SIG-M5 (cell line): Measurements from ENCODE around the gene TNFSF4.

Experiments used
- DNase-seq: peaks from one replicate; lab custom pipeline; 2025; lab: John Stamatoyannopoulos, UW

Gene TNFSF4

GRCh38 chr1:173210716-173211231 is 3.6 kb upstream of the TNFSF4 start:
- no peak for DNase-seq

DNA sequence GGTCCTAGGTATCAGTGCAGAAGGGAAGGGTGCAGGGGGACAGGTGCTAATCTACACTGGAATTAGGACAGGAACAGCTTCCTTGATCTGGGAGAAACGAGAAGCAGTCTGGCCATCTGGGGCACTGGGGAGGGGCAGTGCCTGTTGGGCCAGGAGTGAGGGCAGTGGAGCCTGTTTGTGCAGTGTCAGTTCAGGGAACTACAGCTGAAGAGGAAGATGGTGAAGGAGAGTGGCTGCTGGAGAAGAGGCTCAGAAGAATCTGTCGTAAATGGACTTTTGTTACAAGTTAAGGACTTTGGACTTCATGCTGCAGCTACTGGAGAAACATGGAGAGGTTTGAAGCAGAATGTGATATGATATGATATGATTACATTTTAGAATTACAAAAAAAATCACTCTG is 3.2 kb upstream of the TNFSF4 start:
- no peak for DNase-seq

GRCh38 chr1:173208868-173209267 is 1.7 kb upstream of the TNFSF4 start:
- no peak for DNase-seq

DNA sequence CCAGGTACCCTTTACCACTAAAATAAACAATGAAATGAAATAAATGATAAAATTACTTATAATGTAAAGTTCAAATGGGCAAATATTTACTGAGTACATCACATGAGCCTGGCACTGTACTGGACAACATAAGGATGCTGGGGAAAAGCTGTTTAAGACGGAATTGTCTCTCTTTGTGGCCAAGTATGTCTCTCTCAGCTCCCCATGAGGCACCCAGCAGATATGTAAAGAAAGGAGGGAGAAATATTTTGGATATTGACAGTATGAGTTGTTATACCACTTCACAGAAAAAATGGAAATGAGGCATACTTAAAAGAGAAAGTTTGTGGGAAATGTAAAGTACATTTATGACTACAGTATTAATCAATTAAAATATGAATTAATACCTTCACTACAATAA is 1.0 kb upstream of the TNFSF4 start:
- DNase-seq = no peak

DNA sequence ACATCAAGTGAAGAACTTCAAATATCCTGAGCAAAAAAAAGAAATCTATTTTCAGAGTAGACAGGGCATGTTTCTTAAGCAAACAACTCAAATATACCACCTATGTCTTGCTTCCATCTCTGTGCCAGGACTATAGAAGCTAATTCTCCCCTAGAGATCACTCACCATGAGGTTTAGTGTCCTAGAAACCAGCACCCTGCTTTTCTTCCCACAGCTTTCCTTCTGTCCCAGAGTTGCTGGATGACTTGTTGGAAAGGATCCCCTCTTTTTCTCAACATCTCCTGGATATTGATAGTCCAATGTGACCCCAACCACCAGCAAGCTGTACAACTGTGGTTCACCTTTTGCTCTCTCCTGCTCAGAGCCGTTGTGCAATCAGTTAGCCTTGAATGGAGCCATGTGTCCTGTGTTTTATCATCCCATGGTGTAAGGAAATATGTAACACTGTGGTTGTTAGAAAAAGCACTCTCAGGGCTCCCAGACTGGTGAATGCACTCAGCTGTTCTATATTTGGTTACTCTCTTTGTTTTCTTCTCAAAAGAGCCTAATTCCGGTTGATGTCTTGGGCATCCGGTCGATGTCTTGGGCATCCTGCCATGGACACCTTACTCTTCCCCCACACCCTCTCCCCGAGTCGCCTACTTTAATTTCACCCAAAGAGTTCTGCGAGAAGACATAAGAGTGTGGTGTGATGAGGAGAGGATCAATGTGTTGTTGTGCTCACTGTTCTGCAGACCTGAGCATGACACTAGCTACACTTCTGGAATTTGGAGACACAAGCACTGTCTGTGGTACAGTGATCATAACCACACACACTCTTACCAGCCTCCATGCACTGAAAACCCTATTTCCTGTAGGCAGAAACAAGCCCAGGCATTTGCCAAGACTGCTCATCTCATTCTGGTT is 1.7 kb downstream of the TNFSF4 start:
- no peak for DNase-seq

GRCh38 chr1:173204693-173205092 is 2.4 kb downstream of the TNFSF4 start:
- DNase-seq = no peak

DNA sequence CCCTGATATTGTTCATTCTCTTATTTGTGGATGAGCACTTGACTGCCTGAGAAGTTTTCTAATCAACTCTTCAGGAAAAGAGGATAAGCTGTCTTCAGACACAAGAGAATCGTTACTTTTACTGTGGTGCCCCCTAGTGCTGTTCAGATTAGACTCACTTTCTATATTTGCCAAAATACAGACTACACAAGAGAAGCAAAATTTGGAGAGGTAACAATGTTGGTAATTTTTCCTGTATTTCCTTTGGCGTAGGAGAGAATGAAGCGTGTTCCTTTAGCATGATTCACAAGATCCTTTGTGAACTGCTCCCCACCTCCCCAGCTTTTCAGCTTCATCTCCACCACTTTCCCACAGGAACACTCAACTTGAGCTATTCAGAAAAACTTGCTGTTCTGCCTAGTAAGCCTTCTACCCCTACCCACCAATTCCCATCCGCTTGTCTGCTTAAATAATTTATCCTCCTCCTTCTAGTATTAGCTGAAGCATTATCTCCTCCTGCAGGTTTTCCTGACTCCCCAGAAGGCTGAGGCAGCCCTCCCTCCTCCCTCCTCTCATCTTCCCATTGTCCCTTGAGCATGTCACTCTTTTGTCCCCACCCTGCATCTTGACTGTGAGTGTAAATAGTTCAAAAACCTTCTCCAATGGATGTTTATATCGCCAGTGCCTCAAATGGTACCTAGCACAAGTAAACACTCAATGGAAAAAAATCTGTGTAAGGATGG is 4.5 kb downstream of the TNFSF4 start:
- DNase-seq = no peak

DNA sequence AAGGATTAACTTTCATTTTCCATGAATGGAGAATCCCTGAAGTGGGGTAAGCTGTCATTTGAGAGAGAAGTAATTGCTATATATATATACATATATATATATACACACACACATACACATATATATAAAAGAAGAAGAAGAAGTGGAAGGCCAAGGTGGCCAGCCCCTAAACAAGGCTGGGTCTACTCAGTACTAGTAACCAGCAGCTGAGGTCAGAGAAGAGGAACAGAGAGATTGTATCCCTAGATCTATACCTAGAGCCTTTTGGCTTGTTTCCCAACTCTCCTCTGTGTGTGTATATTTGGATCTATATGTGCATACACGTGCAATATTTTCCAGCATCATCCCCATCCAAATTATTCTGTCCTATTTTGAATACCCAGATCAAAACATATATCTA is 5.2 kb downstream of the TNFSF4 start:
- DNase-seq = no peak

DNA sequence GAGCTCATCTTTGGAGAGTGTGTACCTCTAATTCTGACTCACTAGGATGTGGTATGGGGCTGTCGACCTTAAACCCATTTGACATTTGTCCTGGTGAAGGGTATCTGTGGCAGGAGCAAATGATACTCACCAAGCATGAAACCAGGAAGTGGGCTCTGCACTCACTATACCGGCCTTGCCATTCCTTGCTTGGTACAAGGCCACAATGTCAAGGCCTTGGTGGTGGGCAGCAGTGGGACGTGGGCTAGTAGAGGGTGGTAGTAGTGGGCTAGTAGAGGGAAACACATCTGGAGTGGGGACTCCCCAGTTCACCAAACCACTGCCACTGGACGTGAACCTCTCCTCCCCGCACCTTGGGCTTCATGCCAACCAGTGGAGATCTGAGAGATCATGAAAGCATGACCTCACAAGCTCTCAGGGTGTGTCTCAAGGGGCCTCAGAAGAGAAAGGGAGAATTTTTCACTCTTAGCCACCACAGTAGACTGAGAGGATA is 11.5 kb downstream of the TNFSF4 start:
- DNase-seq = no peak

DNA sequence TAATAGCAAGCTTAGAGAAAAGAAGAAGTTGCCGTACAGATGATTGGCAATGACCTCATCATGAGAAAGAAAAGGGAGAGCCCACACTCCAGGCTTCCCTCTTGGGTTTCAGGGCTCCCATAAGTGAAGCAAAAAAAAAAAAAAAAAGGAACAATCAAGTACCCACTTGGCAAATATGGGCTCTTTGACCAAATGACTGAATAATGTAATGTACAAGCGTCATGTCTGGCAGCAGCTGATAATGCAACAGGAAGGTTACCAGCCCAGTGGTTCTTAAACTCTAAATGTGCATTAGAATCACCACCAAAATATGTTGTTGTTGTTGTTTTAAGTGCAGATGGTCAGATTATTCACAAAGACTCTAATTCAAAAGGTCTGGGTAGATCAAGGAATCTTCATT is 13.5 kb downstream of the TNFSF4 start:
- DNase-seq = no peak

GRCh38 chr1:173191011-173191705 is 16.0 kb downstream of the TNFSF4 start:
- no peak for DNase-seq

DNA sequence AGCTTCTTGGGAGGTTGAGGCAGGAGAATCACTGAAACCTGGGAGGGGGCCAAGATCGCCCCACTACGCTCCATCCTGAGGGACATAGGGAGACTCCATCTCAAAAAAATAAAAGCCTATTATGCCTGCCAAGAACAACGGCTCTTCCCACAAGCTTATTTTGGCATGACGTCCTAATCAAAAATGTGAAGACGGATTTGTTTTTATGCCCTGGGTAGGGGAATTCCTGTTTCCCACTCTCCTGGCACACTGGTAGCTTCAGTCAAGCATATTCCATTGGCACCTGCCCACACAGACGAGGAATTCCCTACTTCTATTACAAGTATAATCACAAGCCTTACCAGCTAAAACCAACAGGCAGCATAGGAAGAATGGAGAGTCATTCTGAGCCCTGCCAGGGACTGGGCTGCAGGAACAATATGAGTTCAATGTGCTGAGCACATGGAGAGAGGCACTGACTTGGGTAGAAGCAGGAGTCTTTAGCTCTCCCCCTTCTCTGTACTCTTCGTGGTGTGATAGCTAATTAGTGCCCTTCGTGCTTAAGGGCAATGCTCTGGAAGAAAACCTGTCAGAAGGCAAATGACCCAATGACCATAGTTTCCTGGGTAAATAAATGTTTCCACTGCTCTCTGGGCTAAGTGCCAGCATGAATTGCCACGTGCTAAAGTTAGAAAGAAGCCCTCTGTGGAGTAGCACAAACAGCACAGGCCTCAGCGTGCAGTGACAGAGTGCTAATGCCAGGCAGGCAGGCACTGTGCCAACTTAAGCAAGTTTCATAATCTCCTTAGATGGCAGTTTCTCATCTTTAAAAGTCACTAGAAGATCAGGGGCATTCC is 16.8 kb downstream of the TNFSF4 start:
- no peak for DNase-seq

- DNase-seq = no peak
Measured at GRCh38 chr1:173187671-173188237, 19.4 kb downstream of the TNFSF4 start.

- DNase-seq = no peak
Measured at GRCh38 chr1:173181791-173182190, 25.3 kb downstream of the TNFSF4 start.

DNA sequence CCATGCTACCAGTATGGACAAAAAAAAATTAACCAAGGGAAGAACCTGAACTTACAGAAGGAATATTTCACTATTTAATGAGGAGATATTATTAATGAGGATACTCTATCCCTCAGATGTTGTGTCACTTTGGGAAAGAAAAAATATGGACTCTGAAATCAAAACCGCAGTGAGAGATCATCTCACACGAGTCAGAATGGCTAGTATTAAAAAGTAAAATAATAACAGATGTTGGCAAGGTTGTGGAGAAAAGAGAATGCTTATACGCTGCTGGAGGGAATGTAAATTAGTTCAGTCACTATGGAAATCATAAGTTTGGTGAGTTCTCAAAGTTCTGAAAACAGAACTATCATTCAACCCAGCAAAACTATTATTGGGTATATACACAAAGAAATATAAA is 30.9 kb downstream of the TNFSF4 start:
- no peak for DNase-seq

DNA sequence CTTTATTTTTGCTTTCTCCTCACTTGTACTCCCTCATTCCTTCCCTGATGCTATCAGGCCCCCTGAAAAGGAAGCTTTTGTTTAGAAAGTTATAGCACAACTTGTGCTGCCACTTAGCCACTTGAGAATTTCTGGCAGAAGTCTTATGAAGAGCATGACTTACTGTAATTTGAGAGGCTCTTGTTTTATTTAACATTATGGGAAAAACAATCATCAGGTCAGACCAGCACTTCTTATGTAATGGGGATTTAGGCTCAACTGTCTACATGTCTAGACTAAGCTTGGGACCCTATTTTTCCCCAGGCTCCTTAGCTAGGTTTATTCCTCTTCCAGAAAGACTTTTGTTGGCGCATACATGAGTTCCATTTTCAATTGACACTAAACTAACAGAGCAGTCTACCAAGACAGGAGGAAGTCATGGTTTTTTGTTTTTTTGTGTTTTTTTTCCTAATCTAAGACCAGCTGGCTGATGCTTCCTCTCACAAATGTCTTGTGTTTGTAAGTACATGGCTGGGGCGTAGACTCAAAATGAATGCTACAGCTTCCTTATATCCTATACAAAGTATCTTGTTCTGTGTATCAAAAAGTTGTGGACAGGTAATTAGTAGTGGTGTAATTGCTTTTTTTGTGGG is 31.5 kb downstream of the TNFSF4 start:
- no peak for DNase-seq

DNA sequence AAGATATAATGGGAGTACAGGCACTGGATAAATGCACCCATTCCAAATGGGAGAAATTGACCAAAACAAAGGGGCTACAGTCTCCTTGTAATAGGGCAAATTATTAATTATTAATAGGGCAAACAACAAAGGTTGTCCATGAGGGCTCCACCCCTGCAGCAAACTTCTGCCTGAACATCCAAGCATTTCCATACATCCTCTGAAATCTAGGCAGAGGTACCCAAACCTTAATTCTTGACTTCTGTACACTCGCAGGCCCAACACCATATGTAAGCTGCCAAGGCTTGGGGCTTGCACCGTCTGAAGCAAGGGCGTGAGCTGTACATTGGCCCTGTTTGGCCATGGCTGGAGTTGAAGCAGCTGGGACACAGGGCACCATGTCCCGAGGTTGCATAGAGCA is 33.7 kb downstream of the TNFSF4 start:
- no peak for DNase-seq

DNA sequence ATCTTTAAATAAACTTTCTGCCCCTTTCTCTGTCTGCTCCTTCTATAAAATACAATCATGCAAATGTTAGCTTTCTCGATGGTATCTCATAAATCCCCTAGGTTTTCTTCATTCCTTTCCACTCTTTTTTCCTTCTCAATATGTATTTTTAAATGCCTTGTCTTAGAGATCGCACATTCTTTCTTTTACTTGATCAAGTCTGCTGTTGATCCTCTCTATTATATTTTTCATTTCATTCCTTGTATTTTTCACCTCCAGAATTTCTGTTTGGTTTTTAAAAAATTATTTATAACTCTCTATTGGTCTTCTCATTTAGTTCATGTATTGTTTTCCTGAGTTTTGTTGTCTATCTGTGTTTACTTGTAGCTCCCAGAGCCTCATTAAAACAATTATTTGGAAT is 36.0 kb downstream of the TNFSF4 start:
- no peak for DNase-seq

- no peak for DNase-seq
Measured at GRCh38 chr1:173168941-173169340, 38.2 kb downstream of the TNFSF4 start.

- DNase-seq = no peak
Measured at GRCh38 chr1:173164686-173165085, 42.4 kb downstream of the TNFSF4 start.

- DNase-seq = no peak
Measured at GRCh38 chr1:173164178-173164577, 43.0 kb downstream of the TNFSF4 start.
